A673 (cell line): Measurements from ENCODE around the gene BICD2. TPM values are rescaled to one million over a fixed set of nuclear protein-coding genes. Genes with fewer than 3 reads are reported as not detected.

Source experiments
- BruUV-seq: library from RNA; stranded (reverse); fragments of 400-500 nt; replicated peaks from 2 replicates; lab custom pipeline; 2021; lab: Mats Ljungman, UMichigan
- CTCF ChIA-PET: fragments of 300-600 bp; sonication (Branson Sonifier 250); formaldehyde crosslinking; loops from one replicate; lab custom pipeline; 2022; ENCODE audit warnings: antibody characterized with exemption; lab: Charles Lee
- POLR2A ChIA-PET: fragments of 300-600 bp; sonication (Branson Sonifier 250); formaldehyde crosslinking; loops from one replicate; lab custom pipeline; 2022; ENCODE audit warnings: antibody characterized with exemption; ENCODE audit not compliant: low non-redundant PET; lab: Charles Lee
- DNase-seq: peaks from one replicate; pipeline ENCODE4 v3.0.0-alpha.2; 2015; ENCODE audit warnings: low spot score
- H3K27ac ChIP-seq: fragments of 200-600 bp; sonication (generic); 2 replicates; pipeline ENCODE4 v1.5.1; 2016; ENCODE audit warnings: mixed run types, low read depth, mild to moderate bottlenecking, mixed read lengths, antibody characterized with exemption, low read length; ENCODE audit not compliant: poor library complexity, severe bottlenecking
- H3K27me3 ChIP-seq: fragments of 200-600 bp; sonication (generic); replicated peaks from 2 replicates; pipeline ENCODE4 v1.6.1; 2017; ENCODE audit warnings: mixed run types, low read depth, mild to moderate bottlenecking, mixed read lengths, antibody characterized with exemption, low read length; ENCODE audit not compliant: insufficient read depth, poor library complexity
- H3K36me3 ChIP-seq: fragments of 200-600 bp; sonication (generic); 2 replicates; pipeline ENCODE4 v1.6.1; 2016; ENCODE audit warnings: mixed run types, mild to moderate bottlenecking, mixed read lengths, antibody characterized with exemption, low read length; ENCODE audit not compliant: insufficient read depth, poor library complexity, severe bottlenecking
- H3K4me1 ChIP-seq: fragments of 200-600 bp; sonication (generic); 2 replicates; pipeline ENCODE4 v1.6.1; 2017; ENCODE audit warnings: mixed run types, mild to moderate bottlenecking, mixed read lengths, antibody characterized with exemption, low read length; ENCODE audit not compliant: insufficient read depth, poor library complexity, severe bottlenecking
- H3K4me3 ChIP-seq: fragments of 200-600 bp; sonication (generic); 2 replicates; pipeline ENCODE4 v1.5.1; 2016; ENCODE audit warnings: low read depth, mixed run types, mild to moderate bottlenecking, mixed read lengths, low read length; ENCODE audit not compliant: poor library complexity, severe bottlenecking
- H3K9me3 ChIP-seq: fragments of 200-600 bp; sonication (generic); 2 replicates; pipeline ENCODE4 v1.6.1; 2016; ENCODE audit warnings: mixed run types, low read depth, mild to moderate bottlenecking, mixed read lengths, antibody characterized with exemption, low read length; ENCODE audit not compliant: poor library complexity, severe bottlenecking
- CTCF ChIP-seq: fragments of 300-800, 200-600 bp; sonication (generic); conservative IDR thresholded peaks from 2 replicates; pipeline ENCODE4 v1.5.1; 2017; ENCODE audit warnings: low read depth, mild to moderate bottlenecking, antibody characterized with exemption, low read length, moderate library complexity, mixed read lengths
- EZH2 ChIP-seq: fragments of 200-600 bp; sonication (generic); IDR thresholded peaks from 2 replicates; pipeline ENCODE4 v1.6.1; 2017; ENCODE audit warnings: borderline replicate concordance, low read depth, mild to moderate bottlenecking, mixed read lengths, antibody characterized with exemption, low read length; ENCODE audit not compliant: poor library complexity, severe bottlenecking
- intact Hi-C: fragments of 100-400 bp; cut with micrococcal nuclease; formaldehyde crosslinking; loops from one replicate; pipeline ENCODE4 v1.10.0; 2022; ENCODE audit not compliant: unreplicated experiment
- total RNA-seq: library from RNA; stranded (reverse); gene quantifications from 2 replicates; pipeline ENCODE4 v1.2.3, GENCODE V29; 2021

BICD2 gene
- total RNA-seq, 1 experiment from 2014 or later, result 47.8 TPM

GRCh38 chr9:92745331-92745730 lies 19.3 kb downstream of the BICD2 start:
- BruUV-seq, result no TSS peak
- POLR2A ChIA-PET, result no interaction called here
- peaks cover 23% of the 10 kb centered on the region for H3K4me1 ChIP-seq

DNA sequence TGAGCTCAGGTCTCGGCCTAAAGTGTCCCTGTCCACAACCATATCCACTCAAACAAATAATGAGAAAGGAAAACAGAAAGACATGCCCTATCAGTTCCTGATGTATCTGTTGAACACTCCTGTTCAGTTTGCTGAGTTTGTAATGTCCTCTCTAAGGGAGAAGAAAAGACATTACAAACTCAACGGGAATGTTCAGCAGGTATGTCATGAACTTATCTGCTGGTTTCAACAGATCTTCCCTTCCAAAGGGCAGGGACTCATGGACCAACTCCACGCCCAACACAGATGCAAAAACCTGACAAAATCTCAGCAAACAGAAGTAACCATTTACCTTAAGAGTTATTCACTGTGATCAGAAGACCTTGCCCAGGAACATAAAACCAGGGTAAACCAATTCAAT lies 23.7 kb downstream of the BICD2 start:
- no TSS peak for BruUV-seq
- peaks cover 4% of the 10 kb centered on the region for H3K4me1 ChIP-seq

More at GRCh38 chr9:92745331-92745730, 19.3 kb downstream of the BICD2 start:
- Histone ChIP-seq H3K9me3 (no peaks in the 10 kb centered on the region), H3K36me3 (no peaks in the 10 kb centered on the region), H3K27ac (no peak overlapping the region), H3K27me3 (no peaks in the 10 kb centered on the region), H3K4me3 (no peak overlapping the region)
- CTCF ChIA-PET, result no interaction called here
- TF ChIP-seq CTCF (no peak), EZH2 (no peak)
- DNase-seq, result no peak
- intact Hi-C loops, result no loop called here

DNA sequence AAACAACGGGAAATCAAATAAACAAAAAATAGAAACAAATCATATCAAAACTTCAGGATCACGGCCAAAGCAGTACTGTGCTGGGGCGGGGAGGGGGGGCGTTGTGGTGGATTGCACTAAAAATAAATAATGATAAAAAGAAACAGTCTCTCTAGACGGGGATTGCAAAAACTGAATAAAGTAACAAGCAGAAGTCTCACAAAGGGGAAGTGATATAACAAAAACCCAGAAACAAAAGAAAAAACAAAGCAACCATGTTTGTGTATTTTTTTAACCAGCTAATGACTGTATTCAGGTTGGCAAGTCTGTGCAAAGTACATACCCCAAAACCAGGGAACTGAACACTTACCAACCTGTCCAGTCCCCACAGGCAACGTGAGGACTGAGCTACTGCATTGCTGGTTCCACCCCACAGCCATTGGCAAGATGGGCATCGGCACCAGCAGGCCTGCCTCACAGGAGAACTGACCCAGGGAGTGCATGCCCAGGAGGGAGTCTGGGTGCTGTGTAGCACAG lies 24.1 kb downstream of the BICD2 start:
- Histone ChIP-seq H3K27me3 (no peaks in the 10 kb centered on the region), H3K36me3 (no peaks in the 10 kb centered on the region), H3K4me3 (no peak overlapping the region), H3K9me3 (no peaks in the 10 kb centered on the region), H3K27ac (no peak overlapping the region), H3K4me1 (peaks cover 7% of the 10 kb centered on the region)
- BruUV-seq, result no TSS peak
- TF ChIP-seq CTCF (no peak), EZH2 (no peak)
- DNase-seq, result no peak
- intact Hi-C loops, result no loop called here
- CTCF ChIA-PET, result no interaction called here
- POLR2A ChIA-PET, result no interaction called here

More for the DNA sequence above, 23.7 kb downstream of the BICD2 start:
- Histone ChIP-seq H3K4me3 (no peak overlapping the region), H3K27me3 (no peaks in the 10 kb centered on the region), H3K9me3 (no peaks in the 10 kb centered on the region), H3K36me3 (no peaks in the 10 kb centered on the region), H3K27ac (no peak overlapping the region)
- CTCF ChIA-PET, result no interaction called here
- TF ChIP-seq EZH2 (no peak), CTCF (no peak)
- intact Hi-C loops, result no loop called here
- DNase-seq, result no peak
- POLR2A ChIA-PET, result no interaction called here
